Measurements from ENCODE around the gene IL18RAP. TPM values are rescaled to one million over a fixed set of nuclear protein-coding genes. Genes with fewer than 3 reads are reported as not detected.
A peak's percentile ranks its signal among the peaks of the same experiment; 100 is the strongest.

The IL18RAP gene
- total RNA-seq, 3 donors from 2014 or later = 0.90 to 1.3 (median 1.2) TPM

DNA sequence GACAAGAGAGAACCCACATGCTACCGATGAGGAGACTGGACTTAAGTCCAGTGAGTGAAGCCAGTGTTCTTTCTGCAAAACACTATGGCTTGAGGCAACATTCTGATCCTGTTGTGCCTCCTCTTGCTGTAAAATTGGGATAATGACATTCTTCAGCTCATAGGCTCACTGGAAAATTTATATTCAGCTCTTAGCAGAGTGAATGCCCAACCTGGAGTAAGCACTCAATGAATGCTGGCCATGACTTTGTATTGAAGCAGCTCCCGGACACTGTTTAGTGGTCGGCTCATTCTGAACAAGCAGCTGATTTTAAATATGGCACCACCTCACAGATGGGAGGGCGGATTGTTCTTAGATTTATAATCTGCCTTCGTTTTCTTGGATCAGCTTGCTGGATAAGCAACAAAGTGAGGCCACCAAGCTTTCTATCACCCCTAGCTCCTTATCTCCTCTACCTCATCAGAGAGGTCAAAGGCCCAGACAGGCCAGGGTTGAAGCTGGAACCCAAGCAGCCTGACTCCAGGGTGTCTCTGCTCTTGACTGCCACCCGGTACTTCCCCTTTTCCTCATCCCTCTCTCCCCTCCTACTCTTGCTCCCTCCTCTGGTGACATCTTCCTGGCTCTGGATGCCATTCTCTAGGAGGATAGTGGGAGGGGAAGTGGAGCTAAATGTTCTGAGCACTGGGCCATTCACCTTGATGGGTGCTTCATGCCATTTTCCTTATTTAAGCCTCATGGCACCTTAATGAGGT lies 61.5 kb downstream of the IL18RAP start:
- ATAC-seq (no peak), DNase-seq (no peak)
- TF ChIP-seq, protein P1, sequence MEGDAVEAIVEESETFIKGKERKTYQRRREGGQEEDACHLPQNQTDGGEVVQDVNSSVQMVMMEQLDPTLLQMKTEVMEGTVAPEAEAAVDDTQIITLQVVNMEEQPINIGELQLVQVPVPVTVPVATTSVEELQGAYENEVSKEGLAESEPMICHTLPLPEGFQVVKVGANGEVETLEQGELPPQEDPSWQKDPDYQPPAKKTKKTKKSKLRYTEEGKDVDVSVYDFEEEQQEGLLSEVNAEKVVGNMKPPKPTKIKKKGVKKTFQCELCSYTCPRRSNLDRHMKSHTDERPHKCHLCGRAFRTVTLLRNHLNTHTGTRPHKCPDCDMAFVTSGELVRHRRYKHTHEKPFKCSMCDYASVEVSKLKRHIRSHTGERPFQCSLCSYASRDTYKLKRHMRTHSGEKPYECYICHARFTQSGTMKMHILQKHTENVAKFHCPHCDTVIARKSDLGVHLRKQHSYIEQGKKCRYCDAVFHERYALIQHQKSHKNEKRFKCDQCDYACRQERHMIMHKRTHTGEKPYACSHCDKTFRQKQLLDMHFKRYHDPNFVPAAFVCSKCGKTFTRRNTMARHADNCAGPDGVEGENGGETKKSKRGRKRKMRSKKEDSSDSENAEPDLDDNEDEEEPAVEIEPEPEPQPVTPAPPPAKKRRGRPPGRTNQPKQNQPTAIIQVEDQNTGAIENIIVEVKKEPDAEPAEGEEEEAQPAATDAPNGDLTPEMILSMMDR (IDR thresholded peaks at IDR 0.05) = no peak
- no peaks in the 10 kb centered on the region for H3K4me1 ChIP-seq (ENCODE audit: low read depth)
- no peak overlapping the region for H3K4me3 ChIP-seq
- no peaks in the 10 kb centered on the region for H3K9me3 ChIP-seq
- no peaks in the 10 kb centered on the region for H3K36me3 ChIP-seq (ENCODE audit: low read depth)
- intact Hi-C loops (cut with DNase I, micrococcal nuclease) = no loop called here

DNA sequence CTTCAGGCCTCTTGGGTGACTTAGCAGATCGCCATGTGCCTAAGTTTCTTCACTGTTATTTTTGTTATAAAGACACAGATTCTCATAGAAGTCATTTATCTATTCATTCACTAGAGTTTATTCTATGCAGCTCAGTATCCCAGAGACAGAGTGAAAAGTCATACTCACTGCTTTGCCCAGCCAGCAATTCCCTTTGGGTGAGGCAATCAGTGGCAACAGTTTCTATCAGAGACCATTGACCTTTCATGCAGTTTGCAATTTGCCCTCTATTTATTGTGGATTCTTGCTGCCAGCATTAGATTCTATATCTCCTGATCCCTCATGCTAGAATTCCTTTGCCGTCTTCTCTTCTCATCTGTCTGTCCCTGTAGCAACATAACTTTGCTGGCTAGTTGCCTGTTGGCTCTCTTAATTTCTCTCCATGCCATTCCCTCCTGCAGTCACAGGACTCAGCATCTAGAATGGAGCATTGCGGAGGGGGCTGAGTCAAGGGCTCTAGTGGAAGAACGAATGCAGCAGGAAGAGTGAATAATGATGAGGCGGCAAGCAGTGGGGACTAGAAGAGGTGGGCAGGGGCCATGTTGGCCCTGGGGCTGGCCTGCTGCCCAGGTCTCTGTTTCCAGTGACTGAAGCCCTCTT lies 62.3 kb downstream of the IL18RAP start:
- no peaks in the 10 kb centered on the region for H3K36me3 ChIP-seq (ENCODE audit: low read depth)
- TF ChIP-seq, protein P1 (IDR thresholded peaks at IDR 0.05) = no peak
- ATAC-seq (no peak), DNase-seq (no peak)
- no peaks in the 10 kb centered on the region for H3K9me3 ChIP-seq
- H3K4me1 ChIP-seq (ENCODE audit: low read depth) = no peaks in the 10 kb centered on the region
- H3K4me3 ChIP-seq = no peak overlapping the region
- intact Hi-C loops (cut with DNase I, micrococcal nuclease) = no loop called here

DNA sequence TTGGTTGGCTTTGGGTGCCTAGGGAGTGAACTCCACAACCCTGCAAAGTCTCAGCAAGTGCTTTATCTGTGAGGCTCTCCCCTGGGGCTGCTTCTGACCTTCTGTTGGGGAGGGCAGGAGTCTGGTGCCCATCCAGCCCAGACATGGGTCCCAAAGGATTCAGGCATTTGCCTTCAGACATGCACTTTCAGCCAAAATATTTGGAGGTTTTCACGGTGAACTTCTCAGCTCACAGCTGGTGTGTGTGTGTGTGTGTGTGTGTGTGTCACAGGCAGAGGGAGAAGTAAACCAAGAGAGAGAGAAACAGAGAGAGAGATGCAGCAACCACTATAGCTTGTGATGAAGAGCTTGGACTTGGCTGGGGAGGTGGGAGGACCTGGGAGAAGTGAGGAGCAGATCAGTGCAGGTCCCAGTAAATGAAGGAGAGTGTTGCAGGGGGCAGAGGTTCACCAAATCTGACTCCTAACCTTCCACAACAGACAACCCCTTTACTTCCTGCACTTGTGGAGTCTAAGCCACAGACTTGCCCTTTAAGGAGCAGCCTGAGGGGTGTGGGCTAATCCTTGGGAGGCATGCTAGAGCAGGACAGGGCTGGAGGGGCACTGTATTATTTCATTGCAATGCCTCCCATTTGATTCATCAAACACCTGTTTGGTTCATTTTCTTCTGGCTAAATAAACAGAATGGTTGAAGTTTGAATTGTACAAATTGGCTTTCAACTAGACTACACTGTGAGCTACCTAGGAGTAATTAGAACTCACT lies 64.2 kb downstream of the IL18RAP start:
- no peak for DNase-seq
- H3K4me1 ChIP-seq (ENCODE audit: low read depth) = no peaks in the 10 kb centered on the region

DNA sequence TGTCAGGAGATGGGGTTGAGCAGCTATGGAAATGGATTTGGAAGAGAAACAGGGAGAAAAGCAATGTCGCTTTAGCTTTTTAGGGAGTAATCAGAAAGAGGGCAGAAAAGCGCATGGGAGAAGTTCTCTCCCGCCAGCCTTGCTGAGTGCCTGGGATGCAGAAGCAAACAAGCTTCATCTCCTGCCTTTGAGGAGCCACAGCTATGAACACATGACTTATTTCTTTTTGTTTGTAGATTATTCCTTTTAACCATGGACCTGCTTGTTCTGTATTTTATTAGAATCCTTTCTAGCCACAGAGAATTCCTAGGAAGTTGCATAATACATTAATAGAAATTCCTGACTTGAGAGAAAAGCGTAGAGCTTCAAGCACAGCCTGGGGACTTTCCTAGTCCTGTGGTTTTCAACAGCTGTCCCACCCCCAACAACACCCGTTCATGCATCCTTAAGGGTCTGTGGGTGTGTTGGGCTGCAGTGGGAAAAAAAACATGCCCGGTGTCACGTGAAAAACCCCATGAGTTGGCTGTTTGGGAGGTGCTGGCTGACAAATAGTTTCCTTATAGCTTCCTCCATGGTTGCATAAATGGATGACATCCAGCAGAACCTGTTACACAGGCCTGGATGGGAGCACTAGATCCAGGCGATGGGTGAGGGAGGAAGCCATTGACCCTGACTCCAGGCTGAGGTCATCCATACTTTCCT lies 65.0 kb downstream of the IL18RAP start:
- H3K4me1 ChIP-seq (ENCODE audit: low read depth) = no peaks in the 10 kb centered on the region
- intact Hi-C loops (cut with DNase I, micrococcal nuclease) = no loop called here
- peak in 2 of 3 donors; percentile 45 to 82 for DNase-seq
- TF ChIP-seq, protein P1 (IDR thresholded peaks at IDR 0.05) = no peak
- peak; percentile 94 for ATAC-seq
- no peaks in the 10 kb centered on the region for H3K9me3 ChIP-seq
- H3K36me3 ChIP-seq (ENCODE audit: low read depth) = no peaks in the 10 kb centered on the region
- no peak overlapping the region for H3K4me3 ChIP-seq

More for the DNA sequence above, 64.2 kb downstream of the IL18RAP start:
- no peaks in the 10 kb centered on the region for H3K36me3 ChIP-seq (ENCODE audit: low read depth)
- no peak overlapping the region for H3K4me3 ChIP-seq
- TF ChIP-seq, protein P1 (IDR thresholded peaks at IDR 0.05) = no peak
- no peak for ATAC-seq
- intact Hi-C loops (cut with DNase I, micrococcal nuclease) = no loop called here
- H3K9me3 ChIP-seq = no peaks in the 10 kb centered on the region

GRCh38 chr2:102489646-102490045 lies 66.7 kb downstream of the IL18RAP start:
- no peak for DNase-seq
- intact Hi-C loops (cut with DNase I, micrococcal nuclease) = no loop called here
- H3K9me3 ChIP-seq = no peaks in the 10 kb centered on the region
- H3K4me1 ChIP-seq (ENCODE audit: low read depth) = no peaks in the 10 kb centered on the region
- ATAC-seq = no peak
- no peaks in the 10 kb centered on the region for H3K36me3 ChIP-seq (ENCODE audit: low read depth)
- no peak overlapping the region for H3K4me3 ChIP-seq
- TF ChIP-seq, protein P1 (IDR thresholded peaks at IDR 0.05) = no peak
